ENCODE measurements around the gene FHAD1.
"Not testable (repeated sequence)": the region's sequence is repeated elsewhere in the genome, so short reads cannot be mapped to it uniquely, and the experiment has no call there.

FHAD1 gene

DNA sequence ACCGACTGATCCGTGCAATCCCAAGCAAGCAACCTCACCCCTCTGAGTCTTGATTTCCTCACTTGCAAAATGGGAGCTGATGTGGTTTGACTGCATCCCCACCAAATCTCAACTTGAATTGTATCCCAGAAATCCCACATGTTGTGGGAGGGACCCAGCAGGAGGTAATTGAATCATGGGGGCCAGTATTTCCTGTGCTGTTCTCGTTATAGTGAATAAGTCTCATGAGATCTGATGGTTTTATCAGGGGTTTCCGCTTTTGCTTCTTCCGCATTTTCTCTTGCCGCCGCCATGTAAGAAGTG is 58.4 kb downstream of the FHAD1 start:
- Histone ChIP-seq H3K27ac (ENCODE audit: low read length) (no peak overlapping the region), H3K4me1 (ENCODE audit: control insufficient read depth, insufficient read depth, low read length) (no peaks in the 10 kb centered on the region), H3K27me3 (ENCODE audit: control insufficient read depth, insufficient read depth, low read length) (no peaks in the 10 kb centered on the region), H3K36me3 (ENCODE audit: control insufficient read depth, insufficient read depth, low read length) (no peaks in the 10 kb centered on the region), H3K4me3 (ENCODE audit: low read length) (no peak overlapping the region), H3K9me3 (ENCODE audit: control insufficient read depth, insufficient read depth, low read length) (no peaks in the 10 kb centered on the region)
- no peak for DNase-seq (ENCODE audit: low read depth, low spot score)
- WGBS (ENCODE audit: insufficient coverage, insufficient read length), result no CpG with 5 or more reads among the region's 7 CpGs

DNA sequence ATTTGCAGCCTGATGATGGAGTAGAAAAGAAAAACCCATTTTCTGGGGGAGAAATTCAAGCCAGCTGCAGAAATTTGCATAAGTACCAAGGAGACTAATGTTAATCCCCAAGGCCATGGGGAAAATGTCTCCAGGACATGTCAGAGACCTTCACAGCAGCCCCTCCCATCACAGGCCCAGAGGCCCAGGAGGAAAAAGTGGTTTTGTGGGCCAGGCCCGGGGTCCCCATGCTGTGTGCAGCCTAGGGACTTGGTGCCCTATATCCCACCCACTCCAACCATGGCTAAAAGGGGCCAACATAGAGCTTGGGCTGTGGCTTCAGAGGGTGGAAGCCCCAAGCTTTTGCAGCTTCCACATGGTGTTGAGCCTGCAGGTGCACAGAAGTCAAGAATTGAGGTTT is 59.3 kb downstream of the FHAD1 start:
- WGBS (ENCODE audit: insufficient coverage, insufficient read length), result no CpG with 5 or more reads among the region's 1 CpG
- not testable (repeated sequence) for H3K27ac ChIP-seq (ENCODE audit: low read length); DNase-seq (ENCODE audit: low read depth, low spot score); H3K36me3 ChIP-seq (ENCODE audit: control insufficient read depth, insufficient read depth, low read length); H3K27me3 ChIP-seq (ENCODE audit: control insufficient read depth, insufficient read depth, low read length); H3K9me3 ChIP-seq (ENCODE audit: control insufficient read depth, insufficient read depth, low read length); H3K4me1 ChIP-seq (ENCODE audit: control insufficient read depth, insufficient read depth, low read length); H3K4me3 ChIP-seq (ENCODE audit: low read length)

DNA sequence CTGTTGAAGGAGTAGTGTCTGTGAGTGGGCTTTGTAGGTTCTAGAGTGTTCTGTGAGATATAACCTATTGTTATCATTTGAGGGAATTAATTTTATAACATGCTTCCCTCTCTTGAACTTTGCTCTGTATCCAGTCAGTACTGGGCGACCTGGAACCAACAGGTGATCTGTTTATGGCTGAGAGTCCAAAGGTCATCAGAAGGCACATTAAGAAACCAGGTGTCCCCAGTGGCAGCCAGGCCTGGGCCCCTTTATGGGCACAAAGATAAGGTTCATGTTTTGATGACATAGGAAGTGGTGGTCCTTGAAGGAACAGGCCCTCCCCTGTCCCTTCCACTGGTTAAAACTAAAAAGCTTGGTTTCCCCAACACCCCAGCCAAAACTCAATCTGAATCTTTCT is 61.1 kb downstream of the FHAD1 start:
- Histone ChIP-seq H3K27me3 (ENCODE audit: control insufficient read depth, insufficient read depth, low read length) (no peaks in the 10 kb centered on the region), H3K9me3 (ENCODE audit: control insufficient read depth, insufficient read depth, low read length) (no peaks in the 10 kb centered on the region), H3K4me3 (ENCODE audit: low read length) (no peak overlapping the region), H3K27ac (ENCODE audit: low read length) (no peak overlapping the region), H3K4me1 (ENCODE audit: control insufficient read depth, insufficient read depth, low read length) (no peaks in the 10 kb centered on the region), H3K36me3 (ENCODE audit: control insufficient read depth, insufficient read depth, low read length) (no peaks in the 10 kb centered on the region)
- no peak for DNase-seq (ENCODE audit: low read depth, low spot score)
- WGBS (ENCODE audit: insufficient coverage, insufficient read length), result no CpG with 5 or more reads among the region's 1 CpG

DNA sequence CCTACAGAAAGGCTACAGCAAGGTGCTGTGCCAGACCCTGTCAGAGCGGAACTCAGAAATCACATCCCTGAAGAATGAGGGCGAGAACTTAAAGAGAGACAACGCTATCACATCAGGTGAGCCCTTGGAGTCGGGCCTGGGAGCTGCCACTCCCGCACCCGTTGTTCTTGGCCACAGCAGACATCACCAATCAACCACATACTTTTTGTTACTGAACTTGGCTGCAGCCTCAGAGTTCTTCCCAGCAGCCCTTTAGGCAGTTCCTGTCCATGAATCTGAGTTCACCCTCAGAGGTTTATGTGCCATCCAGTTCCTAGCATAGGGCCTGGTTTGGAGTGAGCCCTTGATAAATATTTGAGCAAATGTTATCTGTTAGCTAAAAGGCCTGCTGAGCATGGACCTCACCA is 61.6 kb downstream of the FHAD1 start:
- Histone ChIP-seq H3K27ac (ENCODE audit: low read length) (no peak overlapping the region), H3K4me1 (ENCODE audit: control insufficient read depth, insufficient read depth, low read length) (no peaks in the 10 kb centered on the region), H3K9me3 (ENCODE audit: control insufficient read depth, insufficient read depth, low read length) (no peaks in the 10 kb centered on the region), H3K27me3 (ENCODE audit: control insufficient read depth, insufficient read depth, low read length) (no peaks in the 10 kb centered on the region), H3K4me3 (ENCODE audit: low read length) (no peak overlapping the region), H3K36me3 (ENCODE audit: control insufficient read depth, insufficient read depth, low read length) (no peaks in the 10 kb centered on the region)
- no peak for DNase-seq (ENCODE audit: low read depth, low spot score)
- no CpG with 5 or more reads among the region's 6 CpGs for WGBS (ENCODE audit: insufficient coverage, insufficient read length)

DNA sequence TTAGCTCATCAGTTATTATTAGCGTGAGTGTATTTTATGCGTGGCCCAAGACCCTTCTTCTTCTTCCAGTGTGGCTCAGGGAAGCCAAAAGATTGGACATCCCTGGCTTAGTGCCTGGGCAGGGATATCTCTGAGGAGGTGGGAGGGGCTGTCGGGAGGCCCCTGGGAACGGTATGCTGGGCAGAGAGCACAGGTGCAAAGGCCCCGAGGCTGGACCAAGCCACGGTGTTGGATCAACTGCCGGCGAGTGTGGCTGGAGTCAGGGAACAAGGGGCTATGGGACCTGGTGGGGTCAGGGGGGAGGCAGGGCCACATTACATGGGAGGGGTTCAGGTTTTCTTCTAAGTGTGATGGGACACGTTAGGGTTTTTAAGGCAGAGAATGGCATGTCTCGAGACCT is 62.7 kb downstream of the FHAD1 start:
- Histone ChIP-seq H3K27ac (ENCODE audit: low read length) (no peak overlapping the region), H3K36me3 (ENCODE audit: control insufficient read depth, insufficient read depth, low read length) (no peaks in the 10 kb centered on the region), H3K4me1 (ENCODE audit: control insufficient read depth, insufficient read depth, low read length) (no peaks in the 10 kb centered on the region), H3K9me3 (ENCODE audit: control insufficient read depth, insufficient read depth, low read length) (no peaks in the 10 kb centered on the region), H3K27me3 (ENCODE audit: control insufficient read depth, insufficient read depth, low read length) (no peaks in the 10 kb centered on the region), H3K4me3 (ENCODE audit: low read length) (no peak overlapping the region)
- WGBS (ENCODE audit: insufficient coverage, insufficient read length), result no CpG with 5 or more reads among the region's 10 CpGs
- no peak for DNase-seq (ENCODE audit: low read depth, low spot score)

DNA sequence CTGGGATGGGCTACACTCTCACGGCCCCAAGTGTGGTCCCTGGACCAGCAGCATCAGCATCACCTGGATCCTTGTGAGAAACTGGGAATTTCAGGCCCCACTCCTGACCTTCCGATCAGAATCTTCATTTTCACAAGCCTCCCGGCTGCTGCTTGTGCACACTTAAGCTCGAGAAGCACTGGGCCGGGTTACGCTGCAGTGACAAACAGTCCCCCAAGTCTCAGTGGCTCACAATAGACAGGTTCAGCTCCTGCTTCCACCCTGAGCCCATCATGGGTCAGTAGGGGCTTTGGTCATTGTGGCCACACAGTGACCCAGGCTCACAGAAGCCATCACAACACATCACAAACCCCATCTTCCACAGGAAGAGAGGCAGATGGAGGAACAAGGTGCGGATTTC is 63.5 kb downstream of the FHAD1 start:
- no peaks in the 10 kb centered on the region for H3K4me1 ChIP-seq (ENCODE audit: control insufficient read depth, insufficient read depth, low read length)
- H3K4me3 ChIP-seq (ENCODE audit: low read length), result no peak overlapping the region
- no peak overlapping the region for H3K27ac ChIP-seq (ENCODE audit: low read length)
- H3K27me3 ChIP-seq (ENCODE audit: control insufficient read depth, insufficient read depth, low read length), result no peaks in the 10 kb centered on the region
- DNase-seq (ENCODE audit: low read depth, low spot score), result no peak
- H3K36me3 ChIP-seq (ENCODE audit: control insufficient read depth, insufficient read depth, low read length), result no peaks in the 10 kb centered on the region
- WGBS (ENCODE audit: insufficient coverage, insufficient read length), result no CpG with 5 or more reads among the region's 7 CpGs
- no peaks in the 10 kb centered on the region for H3K9me3 ChIP-seq (ENCODE audit: control insufficient read depth, insufficient read depth, low read length)

DNA sequence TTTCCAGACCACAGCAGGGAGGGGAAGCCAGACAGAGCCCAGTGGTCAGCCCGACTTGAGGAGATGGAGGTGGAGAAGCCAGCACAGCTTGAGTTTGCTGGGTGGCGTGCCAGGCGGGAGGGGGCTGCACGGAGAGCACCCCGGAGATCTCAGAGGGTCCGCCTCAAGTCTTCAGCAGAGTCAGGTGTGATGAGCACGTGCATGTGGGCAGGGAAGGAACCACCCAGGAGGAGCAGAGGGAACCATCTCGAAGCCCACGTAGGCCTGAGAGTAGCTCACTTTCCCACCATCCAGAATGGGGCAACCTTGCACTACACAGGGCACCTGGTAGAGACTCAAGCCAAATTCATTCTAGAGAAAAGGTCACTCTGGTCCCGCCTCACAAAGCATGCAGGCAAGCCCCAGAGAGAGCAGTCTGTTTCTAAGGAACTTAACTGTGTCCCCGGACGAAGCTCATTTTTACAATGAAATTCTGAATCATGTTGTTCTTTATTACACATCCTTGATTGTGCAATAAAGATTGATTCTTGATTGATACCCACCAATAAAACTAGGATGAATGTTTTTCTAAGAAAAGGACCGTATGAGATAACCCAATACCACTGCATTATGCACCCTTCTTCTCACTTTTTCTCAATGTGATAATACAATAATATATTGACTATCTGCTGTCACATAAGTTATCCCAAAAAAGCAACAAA is 64.2 kb downstream of the FHAD1 start:
- no peaks in the 10 kb centered on the region for H3K27me3 ChIP-seq (ENCODE audit: control insufficient read depth, insufficient read depth, low read length)
- no peak overlapping the region for H3K4me3 ChIP-seq (ENCODE audit: low read length)
- H3K27ac ChIP-seq (ENCODE audit: low read length), result no peak overlapping the region
- no peak for DNase-seq (ENCODE audit: low read depth, low spot score)
- no peaks in the 10 kb centered on the region for H3K36me3 ChIP-seq (ENCODE audit: control insufficient read depth, insufficient read depth, low read length)
- no peaks in the 10 kb centered on the region for H3K4me1 ChIP-seq (ENCODE audit: control insufficient read depth, insufficient read depth, low read length)
- no peaks in the 10 kb centered on the region for H3K9me3 ChIP-seq (ENCODE audit: control insufficient read depth, insufficient read depth, low read length)
- no CpG with 5 or more reads among the region's 13 CpGs for whole genome bisulfite sequencing (ENCODE audit: insufficient coverage, insufficient read length)

DNA sequence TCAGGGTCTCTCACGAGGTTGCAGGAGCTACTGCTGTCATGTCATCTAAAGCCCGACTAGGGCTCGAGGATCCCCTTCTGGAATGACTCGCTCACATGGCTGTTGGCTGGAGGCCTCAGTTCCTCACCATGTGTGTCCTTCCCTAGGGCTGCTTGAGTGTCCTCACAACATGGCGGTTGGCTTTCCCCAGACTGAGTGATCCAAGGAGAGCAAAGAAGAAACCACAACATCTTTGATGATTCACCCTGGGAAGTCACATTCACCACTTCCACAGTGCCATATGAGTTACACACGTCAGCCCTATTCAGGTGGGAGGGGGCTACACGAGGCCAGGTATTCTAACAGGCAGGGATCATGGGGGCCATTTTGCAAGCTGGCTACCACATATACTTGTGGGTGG is 64.9 kb downstream of the FHAD1 start:
- no CpG with 5 or more reads among the region's 7 CpGs for WGBS (ENCODE audit: insufficient coverage, insufficient read length)
- no peaks in the 10 kb centered on the region for H3K9me3 ChIP-seq (ENCODE audit: control insufficient read depth, insufficient read depth, low read length)
- no peak overlapping the region for H3K4me3 ChIP-seq (ENCODE audit: low read length)
- no peak for DNase-seq (ENCODE audit: low read depth, low spot score)
- no peak overlapping the region for H3K27ac ChIP-seq (ENCODE audit: low read length)
- no peaks in the 10 kb centered on the region for H3K36me3 ChIP-seq (ENCODE audit: control insufficient read depth, insufficient read depth, low read length)
- H3K27me3 ChIP-seq (ENCODE audit: control insufficient read depth, insufficient read depth, low read length), result no peaks in the 10 kb centered on the region
- H3K4me1 ChIP-seq (ENCODE audit: control insufficient read depth, insufficient read depth, low read length), result no peaks in the 10 kb centered on the region

DNA sequence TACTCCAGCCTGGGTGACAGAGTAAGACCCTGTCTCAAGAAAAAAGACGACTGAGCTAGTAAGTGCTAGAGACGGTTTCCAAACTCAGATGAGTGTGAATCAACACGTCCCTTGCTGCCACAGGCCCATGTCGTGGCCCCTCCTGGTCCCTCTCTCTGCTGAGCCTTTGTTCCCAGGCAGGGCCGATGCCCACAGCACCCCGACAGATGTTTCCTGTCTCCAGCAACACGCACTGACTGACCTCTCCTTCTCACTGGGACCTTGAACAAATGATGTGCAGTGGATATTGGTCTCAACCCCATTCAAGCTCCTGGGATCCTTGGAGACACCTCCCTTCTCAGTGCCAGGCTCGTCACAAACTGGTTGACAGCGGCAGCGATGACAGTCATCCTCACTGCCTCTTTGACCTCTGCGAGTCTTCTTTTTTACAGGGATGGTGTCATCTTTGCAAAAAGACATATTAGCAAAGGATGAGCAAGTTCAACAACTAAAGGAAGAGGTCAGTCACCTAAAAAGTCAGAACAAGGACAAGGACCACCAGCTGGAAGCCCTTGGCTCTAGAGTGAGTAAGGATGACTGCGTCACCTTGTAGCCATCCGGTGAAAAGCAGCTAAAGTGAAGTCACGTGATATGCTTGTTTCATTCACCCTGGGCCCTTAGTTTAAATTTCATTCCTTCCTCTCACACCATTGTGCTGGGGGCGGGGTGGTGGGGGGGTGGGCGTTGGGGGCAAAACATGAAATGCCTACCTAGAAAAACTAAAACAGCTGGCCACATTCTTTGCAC is 65.8 kb downstream of the FHAD1 start:
- Histone ChIP-seq H3K9me3 (ENCODE audit: control insufficient read depth, insufficient read depth, low read length) (no peaks in the 10 kb centered on the region), H3K4me3 (ENCODE audit: low read length) (no peak overlapping the region), H3K27ac (ENCODE audit: low read length) (no peak overlapping the region), H3K27me3 (ENCODE audit: control insufficient read depth, insufficient read depth, low read length) (no peaks in the 10 kb centered on the region), H3K4me1 (ENCODE audit: control insufficient read depth, insufficient read depth, low read length) (no peaks in the 10 kb centered on the region), H3K36me3 (ENCODE audit: control insufficient read depth, insufficient read depth, low read length) (no peaks in the 10 kb centered on the region)
- no CpG with 5 or more reads among the region's 16 CpGs for WGBS (ENCODE audit: insufficient coverage, insufficient read length)
- no peak for DNase-seq (ENCODE audit: low read depth, low spot score)

DNA sequence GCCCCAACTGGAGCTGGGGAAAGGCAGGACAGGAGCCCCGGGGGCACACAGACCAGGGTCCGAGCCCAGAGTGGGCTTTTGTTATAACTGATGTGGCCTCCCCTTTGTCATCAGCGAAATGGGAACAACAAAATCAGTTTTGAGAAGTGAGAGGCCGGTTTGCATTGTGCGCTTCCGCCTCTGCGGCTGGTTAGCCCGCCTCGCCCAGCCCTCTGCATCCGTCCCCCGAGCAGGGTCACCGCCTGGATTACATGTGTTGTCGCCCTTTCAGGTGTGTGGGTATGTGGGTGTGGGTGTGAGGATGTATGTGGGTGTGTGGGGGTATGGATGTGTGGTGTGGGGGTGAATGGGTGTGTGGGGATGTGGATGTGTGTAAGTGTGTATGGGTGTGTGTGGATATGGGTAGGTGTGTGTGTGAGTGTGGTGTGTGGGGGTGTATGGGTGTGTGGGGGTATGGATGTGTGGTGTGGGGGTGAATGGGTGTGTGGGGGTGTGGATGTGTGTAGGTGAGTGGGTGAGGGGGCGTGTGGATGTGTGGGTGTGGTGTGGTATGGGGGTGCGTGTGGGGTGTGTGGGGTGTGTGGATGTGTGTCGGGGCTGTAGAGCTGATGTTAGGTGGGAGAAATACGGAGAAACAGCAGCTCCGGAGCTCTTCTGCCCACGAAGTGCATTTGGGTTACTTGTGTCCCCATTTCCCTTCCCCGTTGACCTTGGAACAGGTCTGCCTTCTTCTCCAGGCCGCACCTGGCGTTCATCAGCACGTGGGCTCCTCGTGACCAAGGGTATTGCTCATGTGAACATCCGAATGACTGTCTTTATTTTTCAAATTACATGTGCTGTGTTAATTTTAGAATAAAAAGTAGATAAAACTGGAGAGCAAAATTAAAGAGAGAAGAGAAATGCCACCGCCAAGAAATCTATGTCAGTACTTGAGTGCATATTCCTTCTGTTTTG is 67.6 kb downstream of the FHAD1 start:
- H3K4me1 ChIP-seq (ENCODE audit: control insufficient read depth, insufficient read depth, low read length), result no peaks in the 10 kb centered on the region
- no peak overlapping the region for H3K4me3 ChIP-seq (ENCODE audit: low read length)
- no peaks in the 10 kb centered on the region for H3K9me3 ChIP-seq (ENCODE audit: control insufficient read depth, insufficient read depth, low read length)
- no peak overlapping the region for H3K27ac ChIP-seq (ENCODE audit: low read length)
- no peaks in the 10 kb centered on the region for H3K27me3 ChIP-seq (ENCODE audit: control insufficient read depth, insufficient read depth, low read length)
- 100% methylated on average over 3 of the region's 26 CpGs for WGBS (ENCODE audit: insufficient coverage, insufficient read length)
- no peak for DNase-seq (ENCODE audit: low read depth, low spot score)
- no peaks in the 10 kb centered on the region for H3K36me3 ChIP-seq (ENCODE audit: control insufficient read depth, insufficient read depth, low read length)

Measured in iPS DF 6.9 (cell line).